GM12874 (cell line): ENCODE results near the gene HOXA11.

ENCODE experiments used
- CTCF ChIP-seq: IDR thresholded peaks from 2 replicates; pipeline ENCODE4 v1.5.1; 2011; ENCODE audit warnings: low read depth, mild to moderate bottlenecking, control low read depth, low read length, moderate library complexity; ENCODE audit not compliant: insufficient read depth

Gene HOXA11

GRCh38 chr7:27153526-27153925 lies 31.5 kb downstream of the HOXA11 start:
- no peak for TF ChIP-seq CTCF

- TF ChIP-seq CTCF: no peak
Observed at GRCh38 chr7:27152816-27153442, 32.1 kb downstream of the HOXA11 start.

GRCh38 chr7:27151931-27152815 lies 32.9 kb downstream of the HOXA11 start, which contains the start of gene HOXA3:
TSS of gene HOXA3 (minus strand) at chr7:27152583. CDS start at chr7:27110640, 41,943 bp downstream.
- no peak for TF ChIP-seq CTCF

- TF ChIP-seq CTCF: peak; percentile 6; the same call in 1 of the 2 replicates
Observed at GRCh38 chr7:27151341-27151930, 33.6 kb downstream of the HOXA11 start.

- peak; percentile 94 for TF ChIP-seq CTCF
Observed at GRCh38 chr7:27150568-27151340, 34.3 kb downstream of the HOXA11 start.

- no peak for TF ChIP-seq CTCF
Observed at GRCh38 chr7:27149842-27150567, 35.0 kb downstream of the HOXA11 start.
